MM.1S (cell line): Measurements from ENCODE around the gene ELMO1.

Experiments used
- CTCF ChIP-seq: fragments of 300-600 bp; sonication (generic); IDR thresholded peaks from 2 replicates; pipeline ENCODE4 v1.5.1; 2016; ENCODE audit warnings: antibody characterized with exemption, low read length, mixed read lengths
- EZH2 ChIP-seq: fragments of 300-600 bp; sonication (generic); optimal IDR thresholded peaks from 2 replicates; pipeline ENCODE3; 2017; ENCODE audit warnings: low read depth, mild to moderate bottlenecking, antibody characterized with exemption, low read length, mixed read lengths
- EZH2phosphoT487 ChIP-seq: fragments of 300-600 bp; sonication (generic); IDR thresholded peaks from 2 replicates; pipeline ENCODE4 v1.6.1; 2018; ENCODE audit warnings: antibody characterized with exemption, low read length

- TF ChIP-seq CTCF (no peak), EZH2 (no peak), EZH2phosphoT487 (no peak)
These were observed 567.3 kb downstream of the ELMO1 start for GRCh38 chr7:36881233-36881874.
